WTC11 (cell line): ENCODE results near the gene ENKUR.

Source experiments
- ESRRA ChIP-seq: sonication (generic); formaldehyde crosslinking; IDR thresholded peaks from 2 replicates; pipeline ENCODE4 v1.8.1; 2022; ENCODE audit warnings: mild to moderate bottlenecking, missing genetic modification reagents, borderline replicate concordance
- TCF7 ChIP-seq: sonication (generic); formaldehyde crosslinking; IDR thresholded peaks from 2 replicates; pipeline ENCODE4 v1.8.0; 2022; ENCODE audit warnings: mild to moderate bottlenecking, low read depth, missing genetic modification reagents, moderate library complexity
- ZNF232 ChIP-seq: sonication (generic); formaldehyde crosslinking; IDR thresholded peaks from 2 replicates; pipeline ENCODE4 v1.8.0; 2022; ENCODE audit warnings: mild to moderate bottlenecking, missing genetic modification reagents
- TF ChIP-seq, protein P1 (sequence below): sonication (generic); formaldehyde crosslinking; conservative IDR thresholded peaks from 2 replicates; pipeline ENCODE4 v1.8.1; 2022; ENCODE audit warnings: mild to moderate bottlenecking, missing genetic modification reagents
- TF ChIP-seq, protein P2 (sequence below): fragments of 200-600 bp; IDR thresholded peaks from 2 replicates; pipeline ENCODE4 v1.8.0; 2022; ENCODE audit warnings: antibody characterized with exemption

GRCh38 chr10:24947304-24948097 lies 68.5 kb downstream of the ENKUR start:
- TF ChIP-seq, protein P1, sequence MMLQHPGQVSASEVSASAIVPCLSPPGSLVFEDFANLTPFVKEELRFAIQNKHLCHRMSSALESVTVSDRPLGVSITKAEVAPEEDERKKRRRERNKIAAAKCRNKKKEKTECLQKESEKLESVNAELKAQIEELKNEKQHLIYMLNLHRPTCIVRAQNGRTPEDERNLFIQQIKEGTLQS (CRISPR knock-in tag) = no peak
- no peak for TF ChIP-seq ESRRA (CRISPR knock-in tag)
- TF ChIP-seq, protein P2, sequence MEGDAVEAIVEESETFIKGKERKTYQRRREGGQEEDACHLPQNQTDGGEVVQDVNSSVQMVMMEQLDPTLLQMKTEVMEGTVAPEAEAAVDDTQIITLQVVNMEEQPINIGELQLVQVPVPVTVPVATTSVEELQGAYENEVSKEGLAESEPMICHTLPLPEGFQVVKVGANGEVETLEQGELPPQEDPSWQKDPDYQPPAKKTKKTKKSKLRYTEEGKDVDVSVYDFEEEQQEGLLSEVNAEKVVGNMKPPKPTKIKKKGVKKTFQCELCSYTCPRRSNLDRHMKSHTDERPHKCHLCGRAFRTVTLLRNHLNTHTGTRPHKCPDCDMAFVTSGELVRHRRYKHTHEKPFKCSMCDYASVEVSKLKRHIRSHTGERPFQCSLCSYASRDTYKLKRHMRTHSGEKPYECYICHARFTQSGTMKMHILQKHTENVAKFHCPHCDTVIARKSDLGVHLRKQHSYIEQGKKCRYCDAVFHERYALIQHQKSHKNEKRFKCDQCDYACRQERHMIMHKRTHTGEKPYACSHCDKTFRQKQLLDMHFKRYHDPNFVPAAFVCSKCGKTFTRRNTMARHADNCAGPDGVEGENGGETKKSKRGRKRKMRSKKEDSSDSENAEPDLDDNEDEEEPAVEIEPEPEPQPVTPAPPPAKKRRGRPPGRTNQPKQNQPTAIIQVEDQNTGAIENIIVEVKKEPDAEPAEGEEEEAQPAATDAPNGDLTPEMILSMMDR = no peak
- TF ChIP-seq ZNF232 = no peak
- no peak for TF ChIP-seq TCF7
